HepG2 (cell line): ENCODE data around the gene PTPRCAP. TPM values are rescaled to one million over a fixed set of nuclear protein-coding genes. Genes with fewer than 3 reads are reported as not detected.

ENCODE experiments used
- FOXM1 ChIP-seq: sonication (generic); formaldehyde crosslinking; IDR thresholded peaks from 2 replicates; pipeline ENCODE4 v1.5.0; 2020; ENCODE audit warnings: missing genetic modification reagents
- NAIF1 ChIP-seq: sonication (generic); formaldehyde crosslinking; IDR thresholded peaks from 2 replicates; pipeline ENCODE4 v1.5.0; 2020; ENCODE audit warnings: mild to moderate bottlenecking, missing genetic modification reagents, borderline replicate concordance
- ZBTB38 ChIP-seq: sonication (generic); formaldehyde crosslinking; IDR thresholded peaks from 2 replicates; pipeline ENCODE4 v1.5.1; 2020; ENCODE audit warnings: mild to moderate bottlenecking, missing genetic modification reagents
- ZNF382 ChIP-seq: sonication (generic); formaldehyde crosslinking; IDR thresholded peaks from 2 replicates; pipeline ENCODE4 v1.5.0; 2020; ENCODE audit warnings: missing genetic modification reagents, mild to moderate bottlenecking, borderline replicate concordance
- ZNF749 ChIP-seq: sonication (generic); formaldehyde crosslinking; IDR thresholded peaks from 2 replicates; pipeline ENCODE4 v1.8.0; 2022; ENCODE audit warnings: mild to moderate bottlenecking, missing genetic modification reagents, moderate library complexity, borderline replicate concordance
- polyA plus RNA-seq, 8 experiments: library from polyadenylated mRNA; depleted of rRNA in 3 of 8; stranded (reverse) in 7 of 8; unstranded in 1 of 8; fragments of >200 nt; fragmentation: Illumina TruSeq in 4 of 8; extraction: Trizol in 4 of 8; gene quantifications; 2 replicates each; pipeline versions ENCODE4 v1.2.1 to v1.2.3, GENCODE V29; 2011 to 2016; ENCODE audit warnings: low read depth in 4 of 8, missing spikeins in 1 of 8, mixed read lengths in 1 of 8; ENCODE audit not compliant: insufficient read depth in 1 of 8
- total RNA-seq, 5 experiments: library from RNA; depleted of rRNA; stranded (reverse); fragments of >200 nt; fragmentation: Illumina TruSeq; extraction: Trizol; gene quantifications; 2 replicates each; pipeline ENCODE4 v1.2.3, GENCODE V29; 2016; ENCODE audit warnings: low read depth in 1 of 5
- TF ChIP-seq, protein P1 (sequence below): sonication (generic); formaldehyde crosslinking; conservative IDR thresholded peaks from 2 replicates; pipeline ENCODE4 v1.8.1; 2023; ENCODE audit warnings: missing genetic modification reagents
- TF ChIP-seq, protein P2 (sequence below): sonication (generic); formaldehyde crosslinking; IDR thresholded peaks from 2 replicates; pipeline ENCODE4 v1.8.0; 2022; ENCODE audit warnings: missing genetic modification reagents, mild to moderate bottlenecking, inconsistent platforms, borderline replicate concordance
- TF ChIP-seq, protein P3 (sequence below): sonication (generic); formaldehyde crosslinking; IDR thresholded peaks from 2 replicates; pipeline ENCODE4 v1.4.0; 2020; ENCODE audit warnings: missing genetic modification reagents
- TF ChIP-seq, protein P4 (sequence below): sonication (generic); formaldehyde crosslinking; IDR thresholded peaks from 2 replicates; pipeline ENCODE4 v1.5.1; 2020; ENCODE audit warnings: mild to moderate bottlenecking, missing genetic modification reagents, moderate library complexity
- TF ChIP-seq, protein P5 (sequence below): sonication (generic); formaldehyde crosslinking; IDR thresholded peaks from 2 replicates; pipeline ENCODE4 v1.5.0; 2020; ENCODE audit warnings: mild to moderate bottlenecking, missing genetic modification reagents
- TF ChIP-seq, protein P6 (sequence below): sonication (generic); formaldehyde crosslinking; IDR thresholded peaks from 2 replicates; pipeline ENCODE4 v1.8.1; 2022; ENCODE audit warnings: low read depth, mild to moderate bottlenecking, missing genetic modification reagents
- TF ChIP-seq, protein P7 (sequence below): IDR thresholded peaks from 2 replicates; pipeline ENCODE4 v1.6.1; 2016; ENCODE audit warnings: mild to moderate bottlenecking, missing biosample characterization, missing genetic modification reagents

The PTPRCAP gene
- total and polyA plus RNA-seq, 2 of the 13 experiments (the other 11 are each of a cell fraction or from before 2014, with no cell fraction given), result 0.60 to 0.70 TPM

DNA sequence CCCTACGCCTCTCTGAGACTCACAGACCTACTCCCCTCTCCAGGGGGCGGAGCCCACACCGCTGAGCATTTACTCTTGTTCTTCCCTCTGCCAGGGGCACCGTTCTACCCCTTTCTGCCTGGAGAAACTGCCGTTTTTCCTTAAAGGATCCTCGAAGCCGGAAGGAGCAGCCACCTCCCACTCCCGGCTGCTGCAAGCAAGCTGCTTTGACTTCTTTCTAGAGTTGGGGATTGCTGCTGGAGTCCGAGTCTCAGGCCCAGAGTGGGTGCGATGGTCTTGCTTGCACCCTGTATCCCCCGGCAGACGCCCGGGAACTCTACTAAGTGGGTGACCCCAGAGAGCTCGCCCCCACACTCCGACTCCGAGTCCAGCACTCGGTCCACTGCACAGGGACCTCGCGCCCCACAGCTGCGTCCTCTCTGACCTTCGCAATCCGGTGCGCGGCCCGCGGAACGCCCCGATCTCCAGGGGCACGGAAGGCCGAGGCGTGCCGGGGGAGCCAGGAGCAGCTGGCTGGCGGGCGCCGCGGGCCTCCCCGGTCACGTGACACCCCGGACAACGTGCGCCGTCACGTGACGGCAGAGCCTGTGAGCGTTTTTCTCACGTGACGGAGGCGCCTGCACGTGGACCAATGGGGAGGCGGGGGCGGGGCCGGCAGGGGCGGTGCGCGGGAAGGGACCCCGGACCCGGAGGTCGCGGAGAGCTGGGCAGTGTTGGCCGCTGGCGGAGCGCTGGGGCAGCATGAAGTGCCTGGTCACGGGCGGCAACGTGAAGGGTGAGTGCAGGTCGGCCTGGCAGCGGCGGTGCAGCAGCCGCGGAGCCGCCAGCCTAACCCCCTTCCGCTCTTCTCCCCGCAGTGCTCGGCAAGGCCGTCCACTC, 45.9 kb downstream of the PTPRCAP start, which contains the start of gene RAD9A (continued):
- TF ChIP-seq, protein P1, sequence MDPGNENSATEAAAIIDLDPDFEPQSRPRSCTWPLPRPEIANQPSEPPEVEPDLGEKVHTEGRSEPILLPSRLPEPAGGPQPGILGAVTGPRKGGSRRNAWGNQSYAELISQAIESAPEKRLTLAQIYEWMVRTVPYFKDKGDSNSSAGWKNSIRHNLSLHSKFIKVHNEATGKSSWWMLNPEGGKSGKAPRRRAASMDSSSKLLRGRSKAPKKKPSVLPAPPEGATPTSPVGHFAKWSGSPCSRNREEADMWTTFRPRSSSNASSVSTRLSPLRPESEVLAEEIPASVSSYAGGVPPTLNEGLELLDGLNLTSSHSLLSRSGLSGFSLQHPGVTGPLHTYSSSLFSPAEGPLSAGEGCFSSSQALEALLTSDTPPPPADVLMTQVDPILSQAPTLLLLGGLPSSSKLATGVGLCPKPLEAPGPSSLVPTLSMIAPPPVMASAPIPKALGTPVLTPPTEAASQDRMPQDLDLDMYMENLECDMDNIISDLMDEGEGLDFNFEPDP, result no peak
- TF ChIP-seq ZNF749 (CRISPR knock-in tag) (no peak; the same call in 1 of the 2 replicates), FOXM1 (CRISPR knock-in tag) (no peak), ZNF382 (no peak), NAIF1 (CRISPR knock-in tag) (0 out of 2 replicates have a peak, but pooled peaks have one; percentile 67), ZBTB38 (CRISPR knock-in tag) (peak; percentile 79; the same call in 1 of the 2 replicates)
- TF ChIP-seq, protein P2, sequence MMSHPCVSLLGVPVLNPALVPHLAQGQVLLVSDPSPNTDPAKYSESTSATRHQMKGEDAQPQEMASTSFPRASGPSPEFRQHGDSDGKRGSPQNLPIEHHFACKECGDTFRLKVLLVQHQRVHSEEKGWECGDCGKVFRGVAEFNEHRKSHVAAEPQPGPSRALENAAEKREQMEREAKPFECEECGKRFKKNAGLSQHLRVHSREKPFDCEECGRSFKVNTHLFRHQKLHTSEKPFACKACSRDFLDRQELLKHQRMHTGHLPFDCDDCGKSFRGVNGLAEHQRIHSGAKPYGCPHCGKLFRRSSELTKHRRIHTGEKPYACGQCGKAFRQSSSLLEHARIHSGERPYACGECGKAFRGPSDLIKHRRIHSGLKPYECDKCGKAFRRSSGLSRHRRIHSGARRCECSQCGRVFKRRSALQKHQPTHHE (CRISPR knock-in tag), result no peak
- TF ChIP-seq, protein P3, sequence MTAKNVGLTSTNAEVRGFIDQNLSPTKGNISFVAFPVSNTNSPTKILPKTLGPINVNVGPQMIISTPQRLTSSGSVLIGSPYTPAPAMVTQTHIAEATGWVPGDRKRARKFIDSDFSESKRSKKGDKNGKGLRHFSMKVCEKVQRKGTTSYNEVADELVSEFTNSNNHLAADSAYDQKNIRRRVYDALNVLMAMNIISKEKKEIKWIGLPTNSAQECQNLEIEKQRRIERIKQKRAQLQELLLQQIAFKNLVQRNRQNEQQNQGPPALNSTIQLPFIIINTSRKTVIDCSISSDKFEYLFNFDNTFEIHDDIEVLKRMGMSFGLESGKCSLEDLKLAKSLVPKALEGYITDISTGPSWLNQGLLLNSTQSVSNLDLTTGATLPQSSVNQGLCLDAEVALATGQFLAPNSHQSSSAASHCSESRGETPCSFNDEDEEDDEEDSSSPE, result peak; percentile 95
- TF ChIP-seq, protein P4, sequence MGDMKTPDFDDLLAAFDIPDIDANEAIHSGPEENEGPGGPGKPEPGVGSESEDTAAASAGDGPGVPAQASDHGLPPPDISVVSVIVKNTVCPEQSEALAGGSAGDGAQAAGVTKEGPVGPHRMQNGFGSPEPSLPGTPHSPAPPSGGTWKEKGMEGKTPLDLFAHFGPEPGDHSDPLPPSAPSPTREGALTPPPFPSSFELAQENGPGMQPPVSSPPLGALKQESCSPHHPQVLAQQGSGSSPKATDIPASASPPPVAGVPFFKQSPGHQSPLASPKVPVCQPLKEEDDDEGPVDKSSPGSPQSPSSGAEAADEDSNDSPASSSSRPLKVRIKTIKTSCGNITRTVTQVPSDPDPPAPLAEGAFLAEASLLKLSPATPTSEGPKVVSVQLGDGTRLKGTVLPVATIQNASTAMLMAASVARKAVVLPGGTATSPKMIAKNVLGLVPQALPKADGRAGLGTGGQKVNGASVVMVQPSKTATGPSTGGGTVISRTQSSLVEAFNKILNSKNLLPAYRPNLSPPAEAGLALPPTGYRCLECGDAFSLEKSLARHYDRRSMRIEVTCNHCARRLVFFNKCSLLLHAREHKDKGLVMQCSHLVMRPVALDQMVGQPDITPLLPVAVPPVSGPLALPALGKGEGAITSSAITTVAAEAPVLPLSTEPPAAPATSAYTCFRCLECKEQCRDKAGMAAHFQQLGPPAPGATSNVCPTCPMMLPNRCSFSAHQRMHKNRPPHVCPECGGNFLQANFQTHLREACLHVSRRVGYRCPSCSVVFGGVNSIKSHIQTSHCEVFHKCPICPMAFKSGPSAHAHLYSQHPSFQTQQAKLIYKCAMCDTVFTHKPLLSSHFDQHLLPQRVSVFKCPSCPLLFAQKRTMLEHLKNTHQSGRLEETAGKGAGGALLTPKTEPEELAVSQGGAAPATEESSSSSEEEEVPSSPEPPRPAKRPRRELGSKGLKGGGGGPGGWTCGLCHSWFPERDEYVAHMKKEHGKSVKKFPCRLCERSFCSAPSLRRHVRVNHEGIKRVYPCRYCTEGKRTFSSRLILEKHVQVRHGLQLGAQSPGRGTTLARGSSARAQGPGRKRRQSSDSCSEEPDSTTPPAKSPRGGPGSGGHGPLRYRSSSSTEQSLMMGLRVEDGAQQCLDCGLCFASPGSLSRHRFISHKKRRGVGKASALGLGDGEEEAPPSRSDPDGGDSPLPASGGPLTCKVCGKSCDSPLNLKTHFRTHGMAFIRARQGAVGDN (CRISPR knock-in tag), result peak; percentile 98
- TF ChIP-seq, protein P5, sequence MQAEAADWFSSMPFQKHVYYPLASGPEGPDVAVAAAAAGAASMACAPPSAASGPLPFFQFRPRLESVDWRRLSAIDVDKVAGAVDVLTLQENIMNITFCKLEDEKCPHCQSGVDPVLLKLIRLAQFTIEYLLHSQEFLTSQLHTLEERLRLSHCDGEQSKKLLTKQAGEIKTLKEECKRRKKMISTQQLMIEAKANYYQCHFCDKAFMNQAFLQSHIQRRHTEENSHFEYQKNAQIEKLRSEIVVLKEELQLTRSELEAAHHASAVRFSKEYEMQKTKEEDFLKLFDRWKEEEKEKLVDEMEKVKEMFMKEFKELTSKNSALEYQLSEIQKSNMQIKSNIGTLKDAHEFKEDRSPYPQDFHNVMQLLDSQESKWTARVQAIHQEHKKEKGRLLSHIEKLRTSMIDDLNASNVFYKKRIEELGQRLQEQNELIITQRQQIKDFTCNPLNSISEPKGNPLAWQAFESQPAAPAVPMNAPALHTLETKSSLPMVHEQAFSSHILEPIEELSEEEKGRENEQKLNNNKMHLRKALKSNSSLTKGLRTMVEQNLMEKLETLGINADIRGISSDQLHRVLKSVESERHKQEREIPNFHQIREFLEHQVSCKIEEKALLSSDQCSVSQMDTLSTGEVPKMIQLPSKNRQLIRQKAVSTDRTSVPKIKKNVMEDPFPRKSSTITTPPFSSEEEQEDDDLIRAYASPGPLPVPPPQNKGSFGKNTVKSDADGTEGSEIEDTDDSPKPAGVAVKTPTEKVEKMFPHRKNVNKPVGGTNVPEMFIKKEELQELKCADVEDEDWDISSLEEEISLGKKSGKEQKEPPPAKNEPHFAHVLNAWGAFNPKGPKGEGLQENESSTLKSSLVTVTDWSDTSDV (CRISPR knock-in tag), result peak; percentile 66; the same call in 1 of the 2 replicates
- TF ChIP-seq, protein P6, sequence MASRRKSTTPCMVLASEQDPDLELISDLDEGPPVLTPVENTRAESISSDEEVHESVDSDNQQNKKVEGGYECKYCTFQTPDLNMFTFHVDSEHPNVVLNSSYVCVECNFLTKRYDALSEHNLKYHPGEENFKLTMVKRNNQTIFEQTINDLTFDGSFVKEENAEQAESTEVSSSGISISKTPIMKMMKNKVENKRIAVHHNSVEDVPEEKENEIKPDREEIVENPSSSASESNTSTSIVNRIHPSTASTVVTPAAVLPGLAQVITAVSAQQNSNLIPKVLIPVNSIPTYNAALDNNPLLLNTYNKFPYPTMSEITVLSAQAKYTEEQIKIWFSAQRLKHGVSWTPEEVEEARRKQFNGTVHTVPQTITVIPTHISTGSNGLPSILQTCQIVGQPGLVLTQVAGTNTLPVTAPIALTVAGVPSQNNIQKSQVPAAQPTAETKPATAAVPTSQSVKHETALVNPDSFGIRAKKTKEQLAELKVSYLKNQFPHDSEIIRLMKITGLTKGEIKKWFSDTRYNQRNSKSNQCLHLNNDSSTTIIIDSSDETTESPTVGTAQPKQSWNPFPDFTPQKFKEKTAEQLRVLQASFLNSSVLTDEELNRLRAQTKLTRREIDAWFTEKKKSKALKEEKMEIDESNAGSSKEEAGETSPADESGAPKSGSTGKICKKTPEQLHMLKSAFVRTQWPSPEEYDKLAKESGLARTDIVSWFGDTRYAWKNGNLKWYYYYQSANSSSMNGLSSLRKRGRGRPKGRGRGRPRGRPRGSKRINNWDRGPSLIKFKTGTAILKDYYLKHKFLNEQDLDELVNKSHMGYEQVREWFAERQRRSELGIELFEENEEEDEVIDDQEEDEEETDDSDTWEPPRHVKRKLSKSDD (CRISPR knock-in tag), result no peak
- TF ChIP-seq, protein P7, sequence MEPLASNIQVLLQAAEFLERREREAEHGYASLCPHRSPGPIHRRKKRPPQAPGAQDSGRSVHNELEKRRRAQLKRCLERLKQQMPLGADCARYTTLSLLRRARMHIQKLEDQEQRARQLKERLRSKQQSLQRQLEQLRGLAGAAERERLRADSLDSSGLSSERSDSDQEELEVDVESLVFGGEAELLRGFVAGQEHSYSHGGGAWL (CRISPR knock-in tag), result peak; percentile 91; the same call in 1 of the 2 replicates
